HG02763 (cell line): Measurements from ENCODE around the gene FBXO36.

Source experiments
- ATAC-seq: cut with Tn5 transposase; IDR thresholded peaks from one replicate; pipeline ENCODE4 v1.9.1; 2021; ENCODE audit warnings: mild to moderate bottlenecking, moderate library complexity; ENCODE audit not compliant: unreplicated experiment

Gene FBXO36

GRCh38 chr2:230043025-230043424, 120.7 kb downstream of the FBXO36 start:
- no peak for ATAC-seq

DNA sequence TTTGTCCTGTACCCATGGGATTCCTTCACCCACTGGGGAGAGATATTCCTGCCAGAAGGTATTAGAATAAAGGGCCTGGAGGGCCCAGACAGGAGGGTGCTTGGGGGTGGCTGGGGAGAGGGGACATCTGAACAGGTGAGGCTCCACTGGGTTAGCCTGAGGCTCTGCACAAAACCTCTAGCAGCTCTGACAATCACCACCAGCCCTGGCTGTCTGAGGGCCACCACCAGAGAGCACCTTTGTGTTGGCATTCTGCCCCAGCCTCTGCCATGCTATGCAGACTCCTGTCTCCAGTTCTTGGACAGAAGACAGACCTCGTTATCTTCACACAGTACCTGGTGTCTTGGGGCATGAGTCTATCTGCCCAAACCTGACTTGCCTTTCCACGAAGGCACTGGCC, 121.2 kb downstream of the FBXO36 start:
- no peak for ATAC-seq

- no peak for ATAC-seq
Observed at GRCh38 chr2:230046491-230046890, 124.2 kb downstream of the FBXO36 start.

DNA sequence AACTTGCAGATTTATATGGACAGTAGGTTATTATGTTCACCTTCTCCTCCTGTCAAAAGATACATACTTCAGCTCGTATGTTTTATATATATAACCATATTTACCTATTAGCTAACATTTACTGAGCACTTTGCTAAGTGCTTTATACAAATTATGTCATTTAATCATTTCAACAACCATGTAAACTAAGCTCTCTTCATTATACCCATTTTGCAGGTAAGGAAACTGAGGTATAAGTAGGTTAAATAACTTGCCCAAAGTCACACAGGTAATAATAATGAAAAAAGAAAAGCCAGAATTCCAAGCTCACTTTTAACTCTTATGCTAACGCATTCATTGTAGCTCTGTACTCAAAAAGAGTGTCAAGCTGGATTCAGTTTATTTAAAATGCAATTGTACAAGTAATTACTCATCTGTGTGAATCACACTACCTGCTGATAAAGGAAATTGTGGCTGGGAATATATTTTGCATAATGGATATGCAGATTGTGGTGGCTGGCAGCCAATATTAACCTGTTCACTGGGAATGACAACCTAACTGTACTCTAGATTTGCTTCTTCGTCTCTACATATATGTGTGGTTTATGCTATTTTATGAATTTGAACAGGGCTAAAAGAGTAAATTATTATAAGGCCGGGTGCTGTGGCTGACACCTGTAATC, 125.8 kb downstream of the FBXO36 start:
- no peak for ATAC-seq

GRCh38 chr2:230050136-230050535, 127.8 kb downstream of the FBXO36 start:
- no peak for ATAC-seq

DNA sequence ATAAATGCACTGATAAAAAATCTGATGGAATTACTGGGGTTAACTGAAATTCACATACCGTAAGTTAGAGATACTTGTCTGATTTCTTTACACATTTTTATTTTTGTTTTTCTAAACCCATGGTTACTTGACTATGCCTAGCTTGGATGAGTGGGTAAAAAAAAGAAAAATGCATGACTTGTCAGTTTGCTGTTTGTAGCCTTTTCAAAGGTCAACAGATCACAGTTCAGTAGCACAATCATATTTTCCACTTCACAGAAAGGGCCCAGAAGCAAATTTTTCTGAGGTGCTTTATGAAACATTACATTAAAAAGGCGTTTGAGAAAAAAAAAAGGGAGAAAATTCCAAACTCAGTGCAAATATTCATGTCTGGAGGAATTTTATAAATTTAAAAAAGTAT, 130.0 kb downstream of the FBXO36 start:
- ATAC-seq, result no peak

GRCh38 chr2:230053753-230054478, 131.6 kb downstream of the FBXO36 start:
- no peak for ATAC-seq

DNA sequence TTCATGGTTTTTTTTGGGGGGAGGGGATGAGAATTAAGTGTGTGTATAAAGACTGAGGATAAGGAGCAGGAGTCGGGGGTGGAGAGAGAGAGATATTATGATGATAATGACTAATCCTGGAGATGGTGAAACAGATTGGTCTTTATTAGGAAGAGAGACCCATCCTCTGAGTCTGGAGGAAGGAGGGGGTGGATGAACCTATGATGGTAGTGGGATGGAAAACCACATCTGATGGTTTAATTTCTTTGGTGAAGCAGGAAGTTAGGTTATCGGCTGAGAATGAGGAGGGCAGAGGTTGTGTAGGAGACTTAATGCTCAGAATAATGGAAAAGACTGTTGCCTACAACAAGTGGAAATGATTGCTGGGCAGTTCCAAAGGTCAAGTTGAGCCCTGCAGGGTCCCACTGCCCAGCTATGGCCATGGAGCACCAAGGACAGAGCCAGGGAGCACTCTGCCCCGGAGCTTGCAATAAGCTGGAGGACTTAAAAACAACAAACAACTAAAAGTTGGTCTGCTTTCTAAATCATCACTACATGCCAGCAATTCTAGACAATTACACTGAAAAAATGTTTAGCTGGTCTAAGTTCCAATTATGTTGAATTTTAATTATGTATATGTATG, 138.5 kb downstream of the FBXO36 start:
- no peak for ATAC-seq
